ENCODE results near the gene KCNK5. TPM values are rescaled to one million over a fixed set of nuclear protein-coding genes. Genes with fewer than 3 reads are reported as not detected.

Gene KCNK5
- total RNA-seq, 2 donors from 2014 or later, result 29.8 to 32.2 TPM

- Histone ChIP-seq H3K36me3 (ENCODE audit: control insufficient read depth, insufficient read depth, low read length) (no peaks in the 10 kb centered on the region), H3K9ac (ENCODE audit: extremely low read depth, low read length, poor library complexity, severe bottlenecking) (no peak overlapping the region), H3K4me3 (ENCODE audit: low read length) (no peak overlapping the region), H3K27me3 (ENCODE audit: control insufficient read depth, insufficient read depth, low read length, poor library complexity, severe bottlenecking) (no peaks in the 10 kb centered on the region), H3K27ac (ENCODE audit: low read depth, low read length) (no peak overlapping the region), H3K4me1 (ENCODE audit: control insufficient read depth, insufficient read depth, low read length) (peaks cover 6% of the 10 kb centered on the region), H3K9me3 (ENCODE audit: control insufficient read depth, low read length) (no peaks in the 10 kb centered on the region)
- Mint-ChIP-seq H3K27me3 (ENCODE audit: insufficient read depth) (peaks cover 2% of the 10 kb centered on the region), H3K4me3 (no peak overlapping the region), H3K9me3 (no peaks in the 10 kb centered on the region), H3K36me3 (ENCODE audit: low read depth) (no peaks in the 10 kb centered on the region), H3K27ac (peak overlapping the region; percentile 65), H3K4me1 (peaks cover 13% of the 10 kb centered on the region)
- 93 to 95% methylated on average over 9 of the region's 9 CpGs for WGBS, 2 experiments (ENCODE audit: insufficient coverage in 1 of 2, insufficient read length in 1 of 2)
- DNase-seq, result no peak
- no peak for TF ChIP-seq CTCF (conservative IDR thresholded peaks at IDR 0.05)
Observed at GRCh38 chr6:39243809-39244208, 14.5 kb upstream of the KCNK5 start.

- 92 to 94% methylated on average over 2 to 3 of the region's 3 CpGs for WGBS, 2 experiments (ENCODE audit: insufficient coverage in 1 of 2, insufficient read length in 1 of 2)
Observed at GRCh38 chr6:39240155-39240757, 11.0 kb upstream of the KCNK5 start.

GRCh38 chr6:39239527-39240154, 10.4 kb upstream of the KCNK5 start:
- DNase-seq, result no peak

More at GRCh38 chr6:39240155-39240757, 11.0 kb upstream of the KCNK5 start:
- Mint-ChIP-seq H3K4me3 (no peak overlapping the region), H3K9me3 (no peaks in the 10 kb centered on the region), H3K4me1 (peaks cover 17% of the 10 kb centered on the region), H3K36me3 (ENCODE audit: low read depth) (no peaks in the 10 kb centered on the region), H3K27me3 (ENCODE audit: insufficient read depth) (peaks cover 2% of the 10 kb centered on the region), H3K27ac (no peak overlapping the region)
- Histone ChIP-seq H3K27ac (ENCODE audit: low read depth, low read length) (no peak overlapping the region), H3K36me3 (ENCODE audit: control insufficient read depth, insufficient read depth, low read length) (no peaks in the 10 kb centered on the region), H3K27me3 (ENCODE audit: control insufficient read depth, insufficient read depth, low read length, poor library complexity, severe bottlenecking) (no peaks in the 10 kb centered on the region), H3K9ac (ENCODE audit: extremely low read depth, low read length, poor library complexity, severe bottlenecking) (no peak overlapping the region), H3K4me1 (ENCODE audit: control insufficient read depth, insufficient read depth, low read length) (peaks cover 6% of the 10 kb centered on the region), H3K9me3 (ENCODE audit: control insufficient read depth, low read length) (no peaks in the 10 kb centered on the region), H3K4me3 (ENCODE audit: low read length) (no peak overlapping the region)
- DNase-seq, result no peak
- no peak for TF ChIP-seq CTCF (conservative IDR thresholded peaks at IDR 0.05)

More at GRCh38 chr6:39239527-39240154, 10.4 kb upstream of the KCNK5 start:
- no peaks in the 10 kb centered on the region for H3K27me3 ChIP-seq (ENCODE audit: control insufficient read depth, insufficient read depth, low read length, poor library complexity, severe bottlenecking)
- H3K36me3 Mint-ChIP-seq (ENCODE audit: low read depth), result no peaks in the 10 kb centered on the region
- H3K36me3 ChIP-seq (ENCODE audit: control insufficient read depth, insufficient read depth, low read length), result no peaks in the 10 kb centered on the region
- H3K4me1 Mint-ChIP-seq, result peaks cover 18% of the 10 kb centered on the region
- H3K4me3 ChIP-seq (ENCODE audit: low read length), result no peak overlapping the region
- no peaks in the 10 kb centered on the region for H3K9me3 Mint-ChIP-seq
- WGBS, 2 experiments (ENCODE audit: insufficient coverage in 1 of 2, insufficient read length in 1 of 2), result 78 to 100% methylated on average over 2 to 7 of the region's 7 CpGs
- H3K4me3 Mint-ChIP-seq, result no peak overlapping the region
- no peak overlapping the region for H3K27ac Mint-ChIP-seq
- H3K9me3 ChIP-seq (ENCODE audit: control insufficient read depth, low read length), result no peaks in the 10 kb centered on the region
- H3K9ac ChIP-seq (ENCODE audit: extremely low read depth, low read length, poor library complexity, severe bottlenecking), result no peak overlapping the region
- peaks cover 2% of the 10 kb centered on the region for H3K27me3 Mint-ChIP-seq (ENCODE audit: insufficient read depth)
- TF ChIP-seq CTCF (conservative IDR thresholded peaks at IDR 0.05), result peak; percentile 39
- no peak overlapping the region for H3K27ac ChIP-seq (ENCODE audit: low read depth, low read length)
- H3K4me1 ChIP-seq (ENCODE audit: control insufficient read depth, insufficient read depth, low read length), result peaks cover 6% of the 10 kb centered on the region
